NCI-H748 (cell line): ENCODE data around the gene PARS2.
"Not testable (repeated sequence)": the region's sequence is repeated elsewhere in the genome, so short reads cannot be mapped to it uniquely, and the experiment has no call there.

ENCODE experiments used
- DNase-seq: peaks from one replicate; lab custom pipeline; 2025; ENCODE audit not compliant: unreplicated experiment; lab: John Stamatoyannopoulos, UW

PARS2 gene

GRCh38 chr1:54775828-54776721, 11.8 kb upstream of the PARS2 start:
- not testable (repeated sequence) for DNase-seq

GRCh38 chr1:54774820-54775498, 10.6 kb upstream of the PARS2 start:
- DNase-seq: peak; percentile 59

GRCh38 chr1:54772951-54773350, 8.6 kb upstream of the PARS2 start:
- no peak for DNase-seq

GRCh38 chr1:54768093-54768492, 3.8 kb upstream of the PARS2 start:
- peak; percentile 7 for DNase-seq

- DNase-seq: no peak
These were observed 3.2 kb upstream of the PARS2 start for GRCh38 chr1:54767526-54767925.

- no peak for DNase-seq
These were observed 2.4 kb upstream of the PARS2 start for GRCh38 chr1:54766726-54767125.

- DNase-seq: peak; percentile 81
These were observed 719 bp upstream of the PARS2 start for GRCh38 chr1:54764922-54765561.

- DNase-seq: no peak
These were observed 549 bp downstream of the PARS2 start for GRCh38 chr1:54763816-54764132.

GRCh38 chr1:54758678-54759348, 5.5 kb downstream of the PARS2 start:
- no peak for DNase-seq

- DNase-seq: no peak
These were observed 6.5 kb downstream of the PARS2 start for GRCh38 chr1:54757833-54758232.

- DNase-seq: no peak
These were observed 9.6 kb downstream of the PARS2 start for GRCh38 chr1:54754486-54755285.

- no peak for DNase-seq
These were observed 10.3 kb downstream of the PARS2 start for GRCh38 chr1:54754045-54754444.

- DNase-seq: no peak
These were observed 12.9 kb downstream of the PARS2 start for GRCh38 chr1:54751426-54751825.

GRCh38 chr1:54750596-54750995, 13.7 kb downstream of the PARS2 start:
- no peak for DNase-seq

GRCh38 chr1:54748094-54748835, 16.1 kb downstream of the PARS2 start:
- no peak for DNase-seq

GRCh38 chr1:54745864-54746263, 18.5 kb downstream of the PARS2 start:
- DNase-seq: no peak

GRCh38 chr1:54745274-54745673, 19.0 kb downstream of the PARS2 start:
- no peak for DNase-seq

GRCh38 chr1:54744696-54745095, 19.6 kb downstream of the PARS2 start:
- DNase-seq: no peak

- no peak for DNase-seq
These were observed 20.7 kb downstream of the PARS2 start for GRCh38 chr1:54743416-54744226.
